ENCODE results near the gene GPR6.

The GPR6 gene

GRCh38 chr6:109998159-109998785, 20.2 kb downstream of the GPR6 start:
- no peak for DNase-seq (ENCODE audit: extremely low read depth in 1 of 2, low read depth in 1 of 2)

GRCh38 chr6:109999740-110000139, 21.6 kb downstream of the GPR6 start:
- DNase-seq (ENCODE audit: extremely low read depth in 1 of 2, low read depth in 1 of 2), result no peak

- DNase-seq (ENCODE audit: extremely low read depth in 1 of 2, low read depth in 1 of 2), result no peak
Measured at GRCh38 chr6:110002676-110003075, 24.6 kb downstream of the GPR6 start.

- no peak for DNase-seq (ENCODE audit: extremely low read depth in 1 of 2, low read depth in 1 of 2)
Measured at GRCh38 chr6:110013386-110013785, 35.3 kb downstream of the GPR6 start.

GRCh38 chr6:110015206-110015605, 37.1 kb downstream of the GPR6 start:
- no peak for DNase-seq (ENCODE audit: extremely low read depth in 1 of 2, low read depth in 1 of 2)

GRCh38 chr6:110017306-110017705, 39.2 kb downstream of the GPR6 start:
- DNase-seq (ENCODE audit: extremely low read depth in 1 of 2, low read depth in 1 of 2), result no peak

- DNase-seq (ENCODE audit: extremely low read depth in 1 of 2, low read depth in 1 of 2), result no peak
Measured at GRCh38 chr6:110017946-110018345, 39.8 kb downstream of the GPR6 start.

GRCh38 chr6:110018486-110018885, 40.4 kb downstream of the GPR6 start:
- no peak for DNase-seq (ENCODE audit: extremely low read depth in 1 of 2, low read depth in 1 of 2)

- no peak for DNase-seq (ENCODE audit: extremely low read depth in 1 of 2, low read depth in 1 of 2)
Measured at GRCh38 chr6:110020888-110021287, 42.8 kb downstream of the GPR6 start.

GRCh38 chr6:110029144-110029543, 51.0 kb downstream of the GPR6 start:
- no peak for DNase-seq (ENCODE audit: extremely low read depth in 1 of 2, low read depth in 1 of 2)
